G401.6 (cell line): ENCODE results near the gene RNF225.
"Not testable (repeated sequence)": the region's sequence is repeated elsewhere in the genome, so short reads cannot be mapped to it uniquely, and the experiment has no call there.

Experiments used
- FAIRE-seq: peaks from 2 replicates; lab custom pipeline; 2012; peaks lifted over from hg19 to GRCh38; lab: Jason Lieb, UNC

The RNF225 gene

DNA sequence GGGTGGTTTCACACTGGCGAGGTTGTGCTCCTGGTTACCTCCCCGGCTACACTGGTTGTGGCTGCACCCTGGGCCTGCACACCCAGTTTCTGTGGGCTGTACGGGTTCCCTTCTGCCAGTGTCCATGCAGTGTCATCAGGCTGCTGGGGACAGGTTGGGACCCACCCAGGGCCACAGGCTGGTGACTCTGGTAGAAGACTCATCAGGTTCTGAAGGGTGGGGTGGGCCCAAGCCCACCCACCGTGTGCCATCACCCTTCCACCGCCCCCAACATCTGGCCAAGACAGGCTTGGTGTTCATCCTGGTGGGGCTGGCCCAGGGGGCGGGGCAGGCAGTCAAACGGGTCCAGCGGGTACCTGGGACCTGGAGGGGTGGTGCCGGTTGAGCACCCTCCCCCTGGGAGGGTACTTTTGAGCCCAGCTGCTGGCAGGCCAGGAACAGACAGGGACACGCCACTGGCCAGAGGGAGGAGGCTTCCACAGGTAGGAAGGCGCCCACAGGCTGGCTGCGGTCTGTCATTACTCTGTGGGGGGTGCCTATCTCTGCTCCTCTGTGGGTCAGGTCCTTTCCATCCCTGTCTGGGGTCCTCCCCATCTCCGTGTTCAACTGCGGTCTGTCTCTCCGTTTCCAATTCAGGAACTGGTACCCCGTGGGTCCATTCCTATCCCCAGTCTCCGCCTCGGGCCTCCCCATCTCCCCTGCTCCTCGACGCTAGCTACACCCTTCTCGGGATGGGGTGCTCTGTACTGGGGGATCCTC lies at the start of gene RNF225:
RNF225 (plus strand) TSS at position 437 of the 759 bp plus-strand sequence. CDS start 434 bp downstream, outside the sequence.
- no peak for FAIRE-seq

DNA sequence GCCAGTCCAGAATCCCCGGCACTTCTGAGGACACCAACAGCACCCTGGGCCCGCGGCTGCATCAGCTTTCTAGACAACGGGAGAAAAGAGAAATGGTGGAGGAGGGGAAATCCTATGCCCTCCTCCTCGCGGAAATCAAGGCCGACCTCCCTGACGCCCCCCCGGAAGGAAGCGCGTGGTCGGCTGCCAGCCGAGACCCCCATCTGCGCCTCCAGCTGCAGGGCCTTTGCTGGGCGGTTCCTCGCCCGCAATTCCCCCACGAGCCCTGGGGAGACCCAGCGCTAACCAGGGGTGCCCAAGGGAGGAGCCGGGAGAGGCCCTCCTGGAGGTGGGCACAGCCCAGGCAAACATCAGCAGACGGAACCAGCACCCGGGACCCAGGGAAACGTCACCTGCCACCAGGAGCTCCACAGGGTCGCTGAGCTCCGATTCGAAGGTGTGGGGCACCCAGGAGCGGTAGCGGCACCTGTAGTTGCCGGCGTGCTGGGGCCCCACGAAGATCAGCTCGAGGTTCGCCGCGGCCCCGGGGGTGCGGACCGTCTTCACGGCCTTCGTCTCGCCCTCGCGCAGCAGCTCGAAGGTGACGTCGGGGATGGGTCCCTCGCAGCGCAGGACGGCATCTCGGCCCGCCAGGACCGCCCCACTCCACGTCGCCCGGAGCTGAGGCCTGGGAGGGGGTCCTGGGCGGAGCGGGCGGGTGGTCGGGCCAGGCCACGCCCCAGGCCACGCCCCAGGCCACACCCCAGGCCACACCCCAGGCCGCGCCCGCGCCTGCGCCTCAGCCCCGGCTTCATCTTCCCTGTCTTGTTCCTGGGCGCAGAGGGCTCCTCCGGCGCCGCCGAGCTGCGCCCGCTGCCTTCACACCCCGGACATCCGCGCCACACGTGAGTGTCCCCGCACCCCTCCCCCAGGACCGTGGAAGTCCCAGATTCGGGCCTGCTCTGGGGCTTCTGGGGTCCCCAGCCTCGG lies 48.2 kb upstream of the RNF225 start:
- no peak for FAIRE-seq

DNA sequence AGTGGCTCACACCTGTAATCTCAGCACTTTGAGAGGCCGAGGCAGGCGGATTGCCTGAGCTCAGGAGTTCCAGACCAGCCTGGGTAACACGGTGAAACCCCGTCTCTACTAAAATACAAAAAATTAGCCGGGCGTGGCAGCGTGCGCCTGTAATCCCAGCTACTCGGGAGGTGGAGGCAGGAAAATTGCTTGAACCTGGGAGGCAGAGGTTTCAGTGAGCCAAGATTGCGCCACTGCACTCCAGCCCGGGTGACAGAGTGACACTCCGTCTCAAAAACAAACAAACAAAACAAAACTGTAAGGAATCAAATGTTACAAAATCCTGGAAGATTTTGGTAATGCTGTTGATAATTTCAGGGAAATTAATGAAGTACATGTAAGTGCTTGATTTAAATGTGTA lies 47.4 kb upstream of the RNF225 start:
- FAIRE-seq, result not testable (repeated sequence)

- FAIRE-seq, result no peak
Observed at GRCh38 chr19:58349590-58349989, 45.9 kb upstream of the RNF225 start.

- FAIRE-seq, result no peak
Observed at GRCh38 chr19:58350001-58350861, 45.2 kb upstream of the RNF225 start.

DNA sequence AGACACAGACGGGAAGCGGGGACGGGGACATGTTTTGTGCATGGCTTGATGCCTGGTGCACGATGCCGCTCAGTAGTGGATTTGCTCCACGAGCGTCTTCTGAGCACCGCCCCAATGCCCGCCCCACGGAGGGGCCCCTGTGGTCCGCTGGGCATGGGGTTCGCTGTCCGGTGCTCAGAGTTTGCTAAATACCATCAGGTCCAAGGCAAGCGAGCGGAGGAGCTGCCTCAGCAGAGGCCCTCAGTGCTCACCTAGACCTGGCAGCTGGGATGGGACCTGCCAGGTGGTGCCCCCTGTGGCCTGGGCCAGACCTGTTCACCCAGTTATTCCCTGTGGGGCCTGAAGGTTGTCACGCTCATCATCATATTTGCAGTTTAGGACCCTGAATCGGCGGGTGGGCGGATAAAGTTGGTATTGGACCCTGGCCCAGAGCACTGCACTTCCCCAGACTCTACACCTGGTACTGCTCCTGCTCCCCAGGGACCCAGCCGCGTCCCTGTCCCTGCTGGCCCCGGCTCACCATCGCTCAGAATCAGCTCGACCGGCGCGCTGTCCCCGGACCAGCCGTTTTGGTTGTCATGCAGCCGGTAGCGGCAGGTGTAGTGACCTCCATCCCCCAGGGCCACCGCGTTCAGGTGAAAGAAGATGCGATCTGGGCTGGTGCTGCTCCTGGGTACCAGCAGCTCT lies 44.4 kb upstream of the RNF225 start:
- no peak for FAIRE-seq

DNA sequence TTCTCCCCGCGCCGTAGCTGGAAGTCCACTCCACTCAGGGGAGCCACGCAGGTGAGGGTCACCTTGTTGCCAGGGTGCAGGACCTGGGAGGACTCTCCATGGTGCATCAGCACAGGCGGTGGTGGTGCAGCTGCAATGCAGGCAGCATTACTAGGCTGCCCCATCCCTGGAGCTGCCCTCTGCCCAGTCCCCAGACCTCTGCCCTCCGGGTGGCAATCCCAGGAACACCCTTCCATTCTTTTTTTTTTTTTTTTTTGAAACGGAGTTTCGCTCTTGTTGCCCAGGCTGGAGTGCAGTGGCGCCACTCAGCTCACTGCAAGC lies 43.9 kb upstream of the RNF225 start:
- no peak for FAIRE-seq

DNA sequence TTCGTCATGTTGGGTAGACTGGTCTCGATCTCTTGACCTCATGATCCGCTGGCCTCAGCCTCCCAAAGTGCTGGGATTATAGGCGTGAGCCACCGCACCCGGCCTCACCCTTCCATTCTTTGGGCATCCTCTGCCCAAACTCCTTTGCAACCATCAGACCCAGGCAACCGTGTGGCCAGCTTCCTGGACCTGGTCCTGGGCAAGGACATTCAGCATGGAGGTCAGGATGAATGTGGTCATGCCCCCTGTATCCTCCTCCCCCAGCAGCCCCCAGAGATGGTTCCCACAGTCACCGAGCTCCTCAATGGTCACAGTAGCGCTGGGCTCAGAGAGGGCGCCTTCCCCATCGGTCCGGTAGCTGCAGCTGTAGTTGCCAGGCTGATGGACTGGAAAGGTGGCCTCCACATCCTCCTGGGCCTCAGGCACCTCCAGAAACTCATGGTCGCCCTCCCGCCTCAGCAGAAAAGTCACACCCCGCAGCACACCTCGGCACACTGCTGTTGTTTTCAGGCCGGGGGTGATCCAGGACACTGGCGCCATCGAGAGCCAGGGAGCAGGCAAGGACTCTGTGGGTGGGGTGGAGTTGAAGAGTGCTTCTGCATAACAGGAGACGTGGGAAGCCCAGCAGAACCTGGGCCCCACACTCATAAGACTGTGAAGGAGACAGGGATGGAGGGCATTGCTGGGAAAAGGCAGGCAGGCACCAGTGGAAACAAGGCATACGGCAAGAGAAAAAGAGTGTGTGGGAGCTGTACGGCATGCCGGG lies 43.3 kb upstream of the RNF225 start:
- FAIRE-seq, result no peak

DNA sequence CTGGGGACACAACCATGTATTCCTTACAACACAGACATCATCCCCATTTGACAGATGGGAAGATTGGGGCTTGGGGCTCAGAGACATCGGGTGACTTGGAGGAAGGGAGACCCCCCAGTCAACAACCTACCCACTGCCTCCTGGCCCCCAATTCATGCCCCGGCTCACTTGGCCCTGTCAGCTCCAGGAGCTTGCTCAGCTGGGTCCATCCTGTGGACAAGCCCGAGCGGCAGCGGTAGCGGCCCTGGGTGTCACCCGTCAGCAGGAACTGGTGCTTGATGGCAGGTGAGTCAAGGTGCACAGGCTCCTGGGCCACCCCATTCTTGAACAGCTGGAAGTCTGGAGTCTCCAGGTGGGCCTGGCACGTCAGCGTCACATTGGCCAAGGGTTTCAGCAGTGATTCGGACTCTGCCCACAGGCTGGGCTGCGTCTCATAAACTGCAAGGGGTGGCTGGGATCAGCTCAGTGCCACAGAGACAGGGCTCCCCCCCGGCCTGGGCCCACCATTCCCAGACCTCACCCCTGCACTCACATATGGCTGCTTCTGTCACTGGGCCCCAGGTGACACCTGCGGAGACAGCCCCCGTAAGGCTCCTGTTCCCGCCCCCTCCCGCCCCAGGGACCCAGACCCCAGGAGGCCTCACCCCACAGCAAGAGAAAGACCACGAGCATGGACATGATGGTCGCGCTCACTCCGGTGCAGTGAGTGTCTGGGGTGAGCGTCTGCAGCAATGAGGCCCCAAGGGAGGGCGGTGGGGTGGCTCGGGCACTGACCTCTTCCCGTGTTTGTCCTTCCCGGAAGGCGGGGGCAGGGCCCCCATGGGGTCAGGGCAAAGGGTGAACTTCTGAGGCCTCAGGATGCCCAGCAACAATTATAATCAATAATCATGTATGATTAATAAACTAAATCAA lies 42.4 kb upstream of the RNF225 start, which contains the start of gene A1BG:
A1BG (minus strand) TSS at position 733 of the 912 bp plus-strand sequence; CDS start at position 678, 55 bp downstream.
- no peak for FAIRE-seq

DNA sequence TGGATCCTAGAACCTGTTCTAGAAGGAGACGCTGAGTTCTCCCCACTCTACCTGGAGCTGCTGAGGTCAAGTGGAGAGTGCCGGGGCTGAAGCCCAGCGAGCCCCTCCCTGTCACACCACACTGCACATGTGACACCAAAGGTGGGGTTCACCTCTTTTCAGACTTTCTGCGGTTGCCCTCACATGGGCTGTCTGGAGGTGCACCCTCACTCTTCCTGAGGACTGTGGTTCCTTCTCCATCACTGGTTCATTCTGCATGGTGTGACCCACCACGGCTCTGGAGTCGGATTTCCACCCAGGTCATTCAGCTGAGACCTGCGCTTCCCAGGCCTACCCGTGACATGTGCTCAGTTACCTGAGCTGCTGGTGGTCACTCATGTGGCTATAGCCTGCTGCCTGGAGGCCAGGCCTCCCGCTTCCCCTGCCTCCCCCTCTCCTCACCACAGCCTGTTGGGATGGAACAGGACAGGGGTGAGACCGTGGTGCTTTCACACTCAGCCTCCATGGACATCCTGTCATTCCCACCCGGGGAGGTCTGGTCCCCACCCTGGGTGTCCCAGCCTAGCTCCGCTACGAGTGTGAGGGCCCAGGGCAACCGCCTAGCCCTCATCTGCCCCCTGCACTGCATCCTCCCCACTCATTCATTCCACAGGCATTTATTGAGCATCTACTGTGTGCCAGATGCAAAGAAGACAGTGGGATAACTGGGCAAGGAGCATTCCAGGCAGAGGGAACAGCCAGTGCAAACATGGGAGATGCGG lies 41.6 kb upstream of the RNF225 start:
- no peak for FAIRE-seq

GRCh38 chr19:58354478-58355030 lies 40.9 kb upstream of the RNF225 start:
- no peak for FAIRE-seq

DNA sequence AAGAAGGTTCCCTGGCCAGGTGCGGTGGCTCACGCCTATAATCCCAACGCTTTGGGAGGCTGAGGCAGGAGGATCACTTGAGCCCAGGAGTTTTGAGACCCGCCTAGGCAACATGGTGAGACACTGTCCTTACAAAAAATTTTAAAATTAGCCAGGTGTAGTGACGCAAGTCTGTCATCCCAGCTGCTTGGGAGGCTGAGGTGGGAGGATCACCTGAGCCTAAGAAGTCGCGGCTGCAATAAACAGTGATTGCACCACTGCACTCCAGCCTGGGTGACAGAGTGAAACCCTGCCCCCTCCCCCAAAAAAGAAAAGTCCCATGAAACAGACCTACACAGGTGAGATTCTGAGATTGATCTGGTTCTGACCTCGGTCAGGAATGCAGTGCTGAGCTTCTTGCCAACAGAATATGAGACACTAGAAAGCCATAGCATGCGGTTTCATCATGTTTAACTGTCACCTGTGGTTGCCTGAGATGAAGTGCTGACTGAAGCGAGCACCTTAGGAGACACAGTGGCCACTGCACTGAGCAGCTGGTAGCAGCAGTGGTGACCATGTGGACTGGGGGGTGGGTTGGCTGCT lies 40.1 kb upstream of the RNF225 start:
- FAIRE-seq, result no peak

DNA sequence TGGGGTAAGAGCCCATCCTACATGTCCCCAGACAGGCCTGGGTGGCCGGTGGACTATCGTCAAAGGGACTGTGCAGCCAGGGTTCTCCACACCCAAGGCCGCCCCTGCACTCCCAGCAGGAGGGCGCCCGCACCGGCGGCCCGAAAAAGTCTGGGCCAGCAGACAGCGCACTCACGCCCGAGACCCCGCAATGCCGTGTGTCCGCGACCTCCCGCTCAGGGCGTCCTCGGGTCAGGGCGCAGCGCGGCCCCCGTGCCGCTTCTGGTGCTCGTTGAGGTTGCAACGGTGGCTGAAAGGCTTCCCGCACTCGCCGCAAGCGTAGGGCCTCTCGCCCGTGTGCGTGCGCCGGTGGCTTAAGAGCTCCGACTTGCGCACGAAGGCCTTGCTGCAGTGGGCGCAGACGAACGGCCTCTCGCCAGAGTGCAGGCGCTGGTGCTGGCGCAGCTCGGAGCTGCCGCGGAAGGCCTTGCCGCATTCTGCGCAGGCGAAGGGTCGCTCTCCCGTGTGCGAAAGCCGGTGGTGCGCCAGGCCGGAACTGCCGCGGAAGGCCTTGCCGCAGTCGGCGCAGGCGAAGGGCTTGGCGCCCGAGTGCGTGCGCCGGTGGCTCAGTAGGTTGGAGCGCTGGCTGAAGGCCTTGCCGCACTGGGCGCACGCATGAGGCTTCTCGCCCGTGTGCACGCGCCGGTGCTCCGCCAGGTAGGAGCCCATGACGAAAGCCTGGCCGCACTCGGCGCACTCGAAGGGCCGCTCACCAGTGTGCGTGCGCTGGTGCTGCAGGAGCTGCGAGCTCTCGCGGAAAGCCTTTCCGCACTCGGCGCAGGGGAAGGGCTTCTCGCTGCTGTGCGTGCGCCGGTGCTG lies 39.3 kb upstream of the RNF225 start:
- no peak for FAIRE-seq

GRCh38 chr19:58356766-58357480 lies 38.5 kb upstream of the RNF225 start:
- FAIRE-seq, result no peak

DNA sequence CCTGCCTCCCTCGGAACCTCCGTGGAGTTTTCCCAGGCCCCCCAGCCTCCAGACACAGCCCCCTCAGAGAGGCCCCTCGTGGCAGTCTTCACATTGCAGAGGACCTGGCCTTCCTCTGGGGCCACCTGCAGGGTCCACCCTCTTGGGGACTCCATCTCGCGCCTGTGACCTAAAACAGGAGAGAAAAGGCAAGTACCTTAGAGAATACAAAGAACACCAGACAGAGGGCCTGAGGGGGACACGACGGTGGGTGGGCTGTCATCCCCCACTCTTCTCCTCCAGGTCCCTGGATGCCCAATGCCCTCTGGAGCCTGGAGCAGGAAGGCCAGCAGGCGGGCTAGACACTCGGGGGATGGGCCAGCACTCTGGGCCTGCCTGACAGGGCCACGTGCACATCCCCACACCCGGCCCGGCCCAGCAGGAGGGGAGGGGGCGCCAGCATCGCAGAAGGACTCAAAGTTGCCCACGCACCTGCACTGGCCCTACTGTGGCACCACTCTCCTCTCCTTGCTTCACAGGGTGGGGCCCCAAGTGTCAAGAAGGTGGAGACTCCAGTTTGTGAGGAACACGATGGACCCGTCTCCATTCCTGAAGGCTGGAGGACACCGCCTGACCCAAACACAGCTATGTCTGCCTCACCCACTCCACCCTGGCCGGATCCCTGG lies 37.8 kb upstream of the RNF225 start:
- FAIRE-seq, result no peak

GRCh38 chr19:58361900-58362271 lies 33.6 kb upstream of the RNF225 start:
- no peak for FAIRE-seq
